PFSK-1 (cell line): ENCODE measurements around the gene IPCEF1.

Experiments
- FOXP2 ChIP-seq: optimal IDR thresholded peaks from 2 replicates; pipeline ENCODE3; 2011; ENCODE audit warnings: borderline replicate concordance, control low read depth, inconsistent platforms; ENCODE audit not compliant: insufficient read depth; ENCODE audit errors: extremely low read length, extremely low read depth
- POLR2AphosphoS5 ChIP-seq: IDR thresholded peaks from 2 replicates; pipeline ENCODE4 v1.6.1; 2012; ENCODE audit warnings: low read depth, mild to moderate bottlenecking, control low read depth, low read length, moderate library complexity
- SIN3A ChIP-seq: IDR thresholded peaks from 2 replicates; pipeline ENCODE4 v1.6.1; 2012; ENCODE audit warnings: mild to moderate bottlenecking, low read length, moderate library complexity, borderline replicate concordance; ENCODE audit not compliant: insufficient read depth
- TAF1 ChIP-seq: IDR thresholded peaks from 2 replicates; pipeline ENCODE4 v1.6.1; 2012; ENCODE audit warnings: low read length, control low read depth, borderline replicate concordance; ENCODE audit not compliant: insufficient read depth
- TF ChIP-seq, protein P1 (sequence below), 2 experiments: IDR thresholded peaks; 2 replicates each; pipeline versions ENCODE4 v1.6.1 to v1.8.0; 2011 to 2012; ENCODE audit warnings: low read depth in 2 of 2, low read length in 2 of 2, control low read depth in 1 of 2, inconsistent platforms in 1 of 2, mild to moderate bottlenecking in 1 of 2, moderate library complexity in 1 of 2; ENCODE audit not compliant: insufficient read depth in 1 of 2

Gene IPCEF1

GRCh38 chr6:154304191-154304590, 52.4 kb downstream of the IPCEF1 start:
- TF ChIP-seq POLR2AphosphoS5 (no peak), FOXP2 (no peak)

DNA sequence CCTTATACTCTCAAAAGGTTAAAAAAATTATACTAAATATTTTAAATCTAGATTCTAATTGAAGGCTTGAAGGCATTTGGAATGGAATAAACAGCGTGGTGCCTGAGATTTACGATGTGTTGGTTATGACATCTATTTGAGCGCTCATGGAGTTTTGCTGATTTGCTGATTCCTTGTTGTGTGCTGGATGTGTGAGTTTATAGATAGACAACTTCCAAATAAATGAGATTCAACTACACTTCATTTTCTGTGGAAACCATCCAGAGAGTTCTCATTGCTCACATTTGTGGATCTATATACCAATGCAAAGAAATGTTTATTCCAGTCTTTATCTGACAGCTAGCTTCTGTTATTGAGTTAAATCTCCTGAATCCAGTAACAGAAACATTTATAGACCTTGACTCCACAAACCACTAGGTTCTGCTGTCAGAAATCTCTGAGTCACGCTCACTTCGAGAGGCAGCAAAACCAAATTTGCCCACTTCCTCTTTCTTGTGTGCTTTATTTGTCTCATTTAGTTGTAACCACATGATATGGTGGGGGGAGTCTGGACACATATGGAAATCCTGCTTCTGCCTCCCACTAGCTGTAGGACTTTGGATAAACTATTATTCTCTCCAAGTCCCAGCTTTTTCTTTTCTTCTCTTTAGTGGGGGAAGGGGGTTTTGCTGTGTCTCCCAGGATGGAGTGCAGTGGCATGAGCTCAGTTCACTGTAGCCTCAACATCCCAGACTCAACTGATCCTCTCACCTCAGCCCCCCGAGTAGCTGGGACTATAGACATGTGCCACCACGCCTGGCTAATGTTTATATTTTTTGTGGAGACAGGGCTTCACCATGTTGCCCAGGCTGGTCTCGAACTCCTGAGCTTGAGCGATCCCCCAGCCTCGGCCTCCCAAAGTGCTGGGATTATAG, 54.5 kb downstream of the IPCEF1 start:
- no peak for TF ChIP-seq TAF1

GRCh38 chr6:154301086-154301625, 55.4 kb downstream of the IPCEF1 start:
- TF ChIP-seq FOXP2 (no peak), POLR2AphosphoS5 (no peak), TAF1 (no peak), SIN3A (no peak)
- TF ChIP-seq, protein P1, sequence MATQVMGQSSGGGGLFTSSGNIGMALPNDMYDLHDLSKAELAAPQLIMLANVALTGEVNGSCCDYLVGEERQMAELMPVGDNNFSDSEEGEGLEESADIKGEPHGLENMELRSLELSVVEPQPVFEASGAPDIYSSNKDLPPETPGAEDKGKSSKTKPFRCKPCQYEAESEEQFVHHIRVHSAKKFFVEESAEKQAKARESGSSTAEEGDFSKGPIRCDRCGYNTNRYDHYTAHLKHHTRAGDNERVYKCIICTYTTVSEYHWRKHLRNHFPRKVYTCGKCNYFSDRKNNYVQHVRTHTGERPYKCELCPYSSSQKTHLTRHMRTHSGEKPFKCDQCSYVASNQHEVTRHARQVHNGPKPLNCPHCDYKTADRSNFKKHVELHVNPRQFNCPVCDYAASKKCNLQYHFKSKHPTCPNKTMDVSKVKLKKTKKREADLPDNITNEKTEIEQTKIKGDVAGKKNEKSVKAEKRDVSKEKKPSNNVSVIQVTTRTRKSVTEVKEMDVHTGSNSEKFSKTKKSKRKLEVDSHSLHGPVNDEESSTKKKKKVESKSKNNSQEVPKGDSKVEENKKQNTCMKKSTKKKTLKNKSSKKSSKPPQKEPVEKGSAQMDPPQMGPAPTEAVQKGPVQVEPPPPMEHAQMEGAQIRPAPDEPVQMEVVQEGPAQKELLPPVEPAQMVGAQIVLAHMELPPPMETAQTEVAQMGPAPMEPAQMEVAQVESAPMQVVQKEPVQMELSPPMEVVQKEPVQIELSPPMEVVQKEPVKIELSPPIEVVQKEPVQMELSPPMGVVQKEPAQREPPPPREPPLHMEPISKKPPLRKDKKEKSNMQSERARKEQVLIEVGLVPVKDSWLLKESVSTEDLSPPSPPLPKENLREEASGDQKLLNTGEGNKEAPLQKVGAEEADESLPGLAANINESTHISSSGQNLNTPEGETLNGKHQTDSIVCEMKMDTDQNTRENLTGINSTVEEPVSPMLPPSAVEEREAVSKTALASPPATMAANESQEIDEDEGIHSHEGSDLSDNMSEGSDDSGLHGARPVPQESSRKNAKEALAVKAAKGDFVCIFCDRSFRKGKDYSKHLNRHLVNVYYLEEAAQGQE (IDR thresholded peaks at IDR 0.05; ENCODE audit: insufficient read depth in 1 of 2, low read depth in 2 of 2, low read length in 2 of 2), result no peak

GRCh38 chr6:154298297-154298696, 58.3 kb downstream of the IPCEF1 start:
- TF ChIP-seq SIN3A (no peak), POLR2AphosphoS5 (no peak), TAF1 (no peak), FOXP2 (no peak)
- TF ChIP-seq, protein P1 (IDR thresholded peaks at IDR 0.05; ENCODE audit: insufficient read depth in 1 of 2, low read depth in 2 of 2, low read length in 2 of 2), result no peak

GRCh38 chr6:154297721-154298120, 58.9 kb downstream of the IPCEF1 start:
- TF ChIP-seq FOXP2, result no peak
- TF ChIP-seq POLR2AphosphoS5, result no peak
- TF ChIP-seq, protein P1 (IDR thresholded peaks at IDR 0.05; ENCODE audit: insufficient read depth in 1 of 2, low read depth in 2 of 2, low read length in 2 of 2), result no peak
- no peak for TF ChIP-seq TAF1

- TF ChIP-seq TAF1, result no peak
- no peak for TF ChIP-seq POLR2AphosphoS5
- TF ChIP-seq, protein P1 (IDR thresholded peaks at IDR 0.05; ENCODE audit: insufficient read depth in 1 of 2, low read depth in 2 of 2, low read length in 2 of 2), result no peak
- no peak for TF ChIP-seq SIN3A
- no peak for TF ChIP-seq FOXP2
Observed at GRCh38 chr6:154297210-154297609, 59.4 kb downstream of the IPCEF1 start.
